ENCODE data around the gene TAX1BP1.

- no peak for TF ChIP-seq CTCF (conservative IDR thresholded peaks at IDR 0.05)
- TF ChIP-seq ZFX (IDR thresholded peaks at IDR 0.05) = no peak
Observed at GRCh38 chr7:27808626-27809025, 68.7 kb downstream of the TAX1BP1 start.

Measured in C4-2B (cell line).